ENCODE data around the gene SUMO2. TPM values are rescaled to one million over a fixed set of nuclear protein-coding genes. Genes with fewer than 3 reads are reported as not detected.
A peak's percentile ranks its signal among the peaks of the same experiment; 100 is the strongest.

SUMO2 gene
- total and polyA plus RNA-seq, 8 donors = 38.1 to 178 (median 118) TPM

GRCh38 chr17:75181110-75181509, 1.6 kb downstream of the SUMO2 start:
- WGBS, 2 donors = 4 to 10% methylated on average over 8 of the region's 8 CpGs
- Histone ChIP-seq H3K27me3 (no peaks in the 10 kb centered on the region), H3K27ac (no peak overlapping the region), H3K4me1 (peaks cover 0 to 13% (median 4%) of the 10 kb centered on the region in 3 donors), H3K36me3 (peaks cover 0 to 15% (median 0%) of the 10 kb centered on the region in 3 donors), H3K9me3 (no peaks in the 10 kb centered on the region), H3K4me3 (peak overlapping the region; percentile 87 to 97 (median 92))
- FAIRE-seq (no peak), ATAC-seq (no peak), DNase-seq (no peak)
- intact Hi-C loops (cut with DNase I) = loop anchor here in 1 of 3 donors (10.0 kb wide), 1 partner anchor 66 kb away; no protein-coding TSS in a partner anchor
- no peak for TF ChIP-seq CTCF (IDR thresholded peaks at IDR 0.05)

GRCh38 chr17:75178453-75178852, 4.3 kb downstream of the SUMO2 start:
- no peak overlapping the region for H3K4me3 ChIP-seq
- H3K27ac ChIP-seq = no peak overlapping the region
- ATAC-seq (no peak), FAIRE-seq (no peak), DNase-seq (no peak)
- H3K4me1 ChIP-seq = peaks cover 0 to 11% (median 4%) of the 10 kb centered on the region in 3 donors
- WGBS, 2 donors = 93 to 98% methylated on average over 5 to 6 of the region's 6 CpGs
- no peaks in the 10 kb centered on the region for H3K9me3 ChIP-seq
- peaks cover 0 to 37% (median 17%) of the 10 kb centered on the region in 3 donors for H3K36me3 ChIP-seq
- H3K27me3 ChIP-seq = no peaks in the 10 kb centered on the region
- intact Hi-C loops (cut with DNase I) = loop anchor here in 1 of 3 donors (10.0 kb wide), 1 partner anchor 54 kb away; no protein-coding TSS in a partner anchor
- TF ChIP-seq CTCF (IDR thresholded peaks at IDR 0.05) = no peak

DNA sequence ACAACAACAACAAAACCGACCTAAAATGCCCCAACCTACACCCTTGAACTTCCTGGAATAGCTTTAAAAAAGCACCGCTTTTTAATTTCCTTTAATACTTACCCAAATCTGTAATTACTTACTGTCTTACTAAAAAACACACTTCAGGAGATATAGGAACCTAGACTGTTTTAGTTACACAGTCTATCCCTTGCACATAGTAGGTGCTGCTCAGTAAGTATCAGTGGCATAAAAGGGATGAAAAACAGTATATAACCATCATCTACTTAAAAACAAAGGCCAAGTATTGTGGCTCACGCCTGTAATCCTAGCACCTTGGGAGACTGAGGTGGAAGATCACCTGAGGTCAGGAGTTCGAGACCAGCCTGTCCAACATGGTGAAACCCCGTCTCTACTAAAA, 6.1 kb downstream of the SUMO2 start:
- no peak for DNase-seq
- no peak overlapping the region for H3K4me3 ChIP-seq
- no peak overlapping the region for H3K27ac ChIP-seq
- WGBS, 2 donors = 82 to 91% methylated on average over 5 of the region's 5 CpGs
- peaks cover 0 to 48% (median 17%) of the 10 kb centered on the region in 3 donors for H3K36me3 ChIP-seq
- TF ChIP-seq CTCF (IDR thresholded peaks at IDR 0.05) = no peak
- ATAC-seq = no peak
- no peaks in the 10 kb centered on the region for H3K9me3 ChIP-seq
- no peak for FAIRE-seq
- H3K27me3 ChIP-seq = no peaks in the 10 kb centered on the region
- H3K4me1 ChIP-seq = peaks cover 0 to 9% (median 4%) of the 10 kb centered on the region in 3 donors
- intact Hi-C loops (cut with DNase I) = loop anchor here in 1 of 3 donors (10.0 kb wide), 1 partner anchor 52 kb away; no protein-coding TSS in a partner anchor

DNA sequence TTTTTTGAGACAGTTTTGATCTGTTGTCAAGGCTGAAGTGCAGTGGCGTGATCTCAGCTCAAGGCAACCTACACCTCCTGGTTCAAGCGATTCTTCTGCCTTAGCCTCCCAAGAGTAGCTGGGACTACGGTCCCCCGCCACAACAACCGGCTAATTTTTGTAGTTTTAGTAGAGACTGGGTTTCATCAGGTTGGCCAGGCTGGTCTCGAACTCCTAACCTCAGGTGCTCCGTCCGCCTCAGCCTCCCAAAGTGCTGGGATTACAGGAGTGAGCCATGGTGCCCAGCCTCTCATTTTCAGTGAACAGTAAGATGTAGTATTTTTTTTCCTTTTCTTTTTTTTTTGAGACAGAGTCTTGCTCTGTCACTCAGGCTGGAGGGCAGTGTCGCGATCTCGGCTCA, 7.8 kb downstream of the SUMO2 start:
- Histone ChIP-seq H3K9me3 (no peaks in the 10 kb centered on the region), H3K27me3 (no peaks in the 10 kb centered on the region), H3K27ac (no peak overlapping the region), H3K4me1 (peaks cover 0 to 4% (median 0%) of the 10 kb centered on the region in 3 donors), H3K4me3 (no peak overlapping the region), H3K36me3 (peaks cover 0 to 47% (median 17%) of the 10 kb centered on the region in 3 donors)
- DNase-seq (peak in 1 of 6 donors; percentile 29), ATAC-seq (no peak), FAIRE-seq (no peak)
- intact Hi-C loops (cut with DNase I) = loop anchor here in 1 of 3 donors (10.0 kb wide), 1 partner anchor 50 kb away; no protein-coding TSS in a partner anchor
- WGBS, 2 donors = 93 to 94% methylated on average over 11 of the region's 11 CpGs
- TF ChIP-seq CTCF (IDR thresholded peaks at IDR 0.05) = no peak

- DNase-seq = peak in 1 of 6 donors; percentile 5
- Histone ChIP-seq H3K27me3 (no peaks in the 10 kb centered on the region), H3K4me1 (no peaks in the 10 kb centered on the region), H3K4me3 (no peak overlapping the region), H3K36me3 (peaks cover 0 to 42% (median 17%) of the 10 kb centered on the region in 3 donors), H3K9me3 (no peaks in the 10 kb centered on the region), H3K27ac (no peak overlapping the region)
- intact Hi-C loops (cut with DNase I) = loop anchor here in 1 of 3 donors (10.0 kb wide), 1 partner anchor 49 kb away; no protein-coding TSS in a partner anchor
- TF ChIP-seq CTCF (IDR thresholded peaks at IDR 0.05) = no peak
- WGBS, 2 donors = 87 to 88% methylated on average over 4 of the region's 4 CpGs
- FAIRE-seq = no peak
- ATAC-seq = no peak
Measured at GRCh38 chr17:75173526-75173925, 9.2 kb downstream of the SUMO2 start.
